ENCODE measurements around the gene ITPRIPL2. TPM values are rescaled to one million over a fixed set of nuclear protein-coding genes. Genes with fewer than 3 reads are reported as not detected.

The ITPRIPL2 gene
- polyA plus RNA-seq, 12 donors: 17.7 to 32.3 (median 23.7) TPM; not detected in 1

Other genes with a start within 250 kb of the ITPRIPL2 start
- gene SMG1, start 187.6 kb upstream of the ITPRIPL2 start, polyA plus RNA-seq (ENCODE audit: insufficient read length in 12 of 12): 10 to 100 TPM; 32.0 to 63.2 (median 48.5) TPM
- gene TMC7, start 130.0 kb upstream of the ITPRIPL2 start, polyA plus RNA-seq (ENCODE audit: insufficient read length in 12 of 12): 1 to 10 TPM in 11 of 12 donors, not detected in 1; 1.3 to 6.7 (median 1.7) TPM
- gene COQ7, start 46.4 kb upstream of the ITPRIPL2 start, polyA plus RNA-seq (ENCODE audit: insufficient read length in 12 of 12): 10 to 100 TPM in 11 of 12 donors, not detected in 1; 25.1 to 33.1 (median 30.2) TPM
- gene SYT17, start 54.3 kb downstream of the ITPRIPL2 start, polyA plus RNA-seq (ENCODE audit: insufficient read length in 12 of 12): 10 to 100 TPM in 2 of 12 donors, 1 to 10 TPM in 9, not detected in 1; 4.7 to 13.1 (median 5.9) TPM
- gene CLEC19A, start 171.8 kb downstream of the ITPRIPL2 start, polyA plus RNA-seq (ENCODE audit: insufficient read length in 12 of 12): under 1 TPM in 6 of 12 donors, not detected in 6; 0.09 to 0.32 (median 0.18) TPM